Amniotic stem cell (primary cell): ENCODE results near the gene HSD3B2.

Source experiments
- DNase-seq: peaks from one replicate; lab custom pipeline; 2025; lab: John Stamatoyannopoulos, UW

Gene HSD3B2

GRCh38 chr1:119397986-119398385, 17.0 kb upstream of the HSD3B2 start:
- DNase-seq, result no peak

- no peak for DNase-seq
Measured at GRCh38 chr1:119404736-119405135, 10.2 kb upstream of the HSD3B2 start.

GRCh38 chr1:119409731-119410130, 5.2 kb upstream of the HSD3B2 start:
- no peak for DNase-seq

DNA sequence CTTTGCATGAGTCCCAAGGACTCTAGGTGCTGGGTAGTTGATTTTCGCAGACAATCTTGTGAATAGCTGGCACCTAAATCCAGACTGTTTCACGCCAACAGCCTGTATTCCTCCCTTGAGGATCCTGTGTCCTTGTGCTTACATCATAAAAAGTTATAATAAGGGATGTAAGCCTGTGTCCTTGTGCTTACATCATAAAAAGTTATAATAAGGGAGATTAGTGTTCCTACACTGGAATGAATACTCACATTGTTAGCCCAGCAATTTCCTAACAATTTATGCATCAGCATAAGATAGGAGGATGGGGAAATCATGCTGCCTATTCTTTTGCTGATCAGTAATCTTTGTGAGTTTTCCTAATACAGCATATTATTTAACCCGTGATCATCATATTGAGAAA, 4.0 kb upstream of the HSD3B2 start:
- DNase-seq, result no peak

DNA sequence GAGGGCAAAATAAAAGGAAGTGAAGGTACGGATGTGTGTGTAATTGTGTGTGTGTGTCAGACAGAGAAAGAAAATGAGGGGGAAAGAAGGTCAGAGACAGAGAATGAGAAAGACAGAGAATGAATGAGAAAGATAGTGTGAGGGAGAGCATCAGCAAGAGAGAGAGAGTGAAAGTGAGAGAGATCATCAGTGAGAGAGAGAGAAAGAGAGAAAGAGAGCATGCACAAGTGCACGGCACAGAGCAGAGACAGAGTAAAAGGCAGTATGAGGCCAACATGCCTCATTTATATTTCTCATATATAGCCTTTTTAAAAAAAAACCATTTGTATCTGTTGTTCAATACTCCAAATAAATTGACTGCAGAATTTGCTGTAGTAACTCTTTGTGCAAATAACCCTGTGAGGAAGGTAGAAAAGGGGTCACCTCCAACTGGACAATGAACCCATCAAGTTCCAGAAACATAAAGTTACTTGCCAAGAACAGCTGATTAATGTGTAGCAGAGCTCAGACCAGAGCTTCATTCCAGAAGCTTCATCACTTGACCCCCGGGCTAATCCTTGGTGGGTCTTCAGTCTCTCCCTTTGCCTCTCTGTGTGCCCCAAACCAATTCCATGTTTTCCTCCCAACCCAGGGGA, 1.2 kb downstream of the HSD3B2 start:
- DNase-seq, result no peak

- DNase-seq, result no peak
Measured at GRCh38 chr1:119419109-119419508, 4.2 kb downstream of the HSD3B2 start.

GRCh38 chr1:119420638-119421037, 5.7 kb downstream of the HSD3B2 start:
- no peak for DNase-seq

DNA sequence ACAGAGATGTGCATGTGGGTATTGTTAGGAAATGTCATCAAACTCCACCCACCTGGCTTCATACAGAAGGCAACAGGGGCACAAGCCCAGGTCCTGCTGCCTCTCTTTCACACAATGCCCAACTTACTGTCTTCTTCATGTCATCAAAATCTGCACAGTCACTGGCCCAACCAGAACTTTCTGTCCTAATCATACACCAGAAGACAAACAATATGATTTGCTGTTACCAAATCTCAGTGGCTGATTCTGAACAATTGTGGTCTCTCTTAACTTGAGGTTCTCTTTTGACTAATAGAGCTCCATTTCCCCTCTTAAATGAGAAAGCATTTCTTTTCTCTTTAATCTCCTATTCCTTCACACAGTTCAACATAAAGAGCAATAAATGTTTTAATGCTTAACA, 7.7 kb downstream of the HSD3B2 start:
- no peak for DNase-seq

- DNase-seq, result no peak
Measured at GRCh38 chr1:119428991-119429390, 14.0 kb downstream of the HSD3B2 start.

GRCh38 chr1:119429687-119430086, 14.7 kb downstream of the HSD3B2 start:
- DNase-seq, result no peak

GRCh38 chr1:119430486-119430885, 15.5 kb downstream of the HSD3B2 start:
- no peak for DNase-seq

GRCh38 chr1:119431836-119432235, 16.9 kb downstream of the HSD3B2 start:
- no peak for DNase-seq

- no peak for DNase-seq
Measured at GRCh38 chr1:119435052-119435451, 20.1 kb downstream of the HSD3B2 start.

DNA sequence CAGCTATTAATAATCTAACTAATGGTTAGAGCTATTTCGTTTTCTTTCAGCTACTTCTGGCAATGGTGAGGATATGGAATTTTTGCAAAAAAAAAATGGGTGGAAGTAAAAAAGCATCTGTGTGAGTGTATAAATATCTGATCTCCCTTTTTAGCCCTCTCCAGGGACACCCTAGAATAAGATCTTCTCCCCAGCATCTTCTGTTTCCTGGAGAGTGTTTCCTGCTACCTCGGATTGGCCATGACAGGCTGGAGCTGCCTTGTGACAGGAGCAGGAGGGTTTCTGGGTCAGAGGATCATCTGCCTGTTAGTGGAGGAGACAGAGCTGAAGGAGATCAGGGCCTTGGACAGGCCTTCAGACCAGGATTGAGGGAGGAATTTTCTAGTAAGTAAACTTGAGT, 23.8 kb downstream of the HSD3B2 start:
- no peak for DNase-seq

- DNase-seq, result no peak
Measured at GRCh38 chr1:119440721-119441307, 25.9 kb downstream of the HSD3B2 start.

DNA sequence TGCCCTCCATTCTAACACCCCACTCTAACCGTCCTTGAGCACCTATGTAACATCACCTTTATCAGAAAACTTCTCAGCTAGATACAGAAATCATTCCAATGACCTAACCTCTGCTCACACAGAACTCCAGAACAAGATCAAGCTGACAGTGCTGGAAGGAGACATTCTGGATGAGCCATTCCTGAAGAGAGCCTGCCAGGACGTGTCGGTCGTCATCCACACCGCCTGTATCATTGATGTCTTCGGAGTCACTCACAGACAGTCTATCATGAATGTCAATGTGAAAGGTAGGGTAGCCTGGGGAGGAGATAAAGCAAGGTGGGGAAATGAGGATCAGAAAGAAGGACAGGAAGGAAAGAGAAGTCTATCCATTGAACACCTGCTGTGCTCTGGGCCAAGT, 27.8 kb downstream of the HSD3B2 start:
- no peak for DNase-seq

- DNase-seq, result no peak
Measured at GRCh38 chr1:119446321-119446720, 31.4 kb downstream of the HSD3B2 start.

DNA sequence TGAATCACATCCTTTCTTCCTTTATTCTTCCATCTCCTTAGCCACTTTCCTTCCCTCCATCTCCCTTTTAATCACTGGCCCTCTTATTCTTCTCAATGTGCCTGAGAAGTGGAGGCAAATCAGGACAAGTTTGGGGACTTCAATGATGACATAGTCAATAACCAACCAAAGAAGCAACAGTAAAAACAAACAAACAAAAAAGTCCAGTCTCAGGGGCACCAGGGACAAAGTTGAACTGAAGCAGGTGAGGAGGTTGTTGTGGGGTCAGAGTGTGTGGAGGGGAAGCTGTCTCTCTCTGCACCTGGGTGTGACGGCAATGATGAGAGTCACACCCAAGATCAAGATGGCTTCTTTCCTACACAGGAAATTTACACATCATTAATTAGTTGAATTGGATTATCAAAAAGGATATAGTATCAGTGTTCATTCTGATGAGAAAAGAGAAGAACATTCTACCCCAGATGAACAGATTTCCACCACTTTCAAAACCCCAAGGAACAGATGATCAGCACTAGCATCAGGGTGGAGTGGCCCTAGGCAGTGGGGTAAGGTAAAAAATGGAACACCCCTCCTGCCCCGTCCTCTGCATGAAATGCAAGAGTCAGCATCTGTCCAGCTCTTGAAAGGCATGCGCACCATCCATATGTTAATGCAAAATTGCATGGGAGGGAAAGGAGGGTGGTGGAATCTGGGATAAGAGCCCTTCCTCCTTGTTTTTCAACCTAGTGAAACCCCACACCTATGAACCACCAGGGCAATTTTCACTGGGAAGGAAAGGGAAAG, 32.6 kb downstream of the HSD3B2 start:
- DNase-seq, result no peak

- DNase-seq, result no peak
Measured at GRCh38 chr1:119448127-119448511, 33.2 kb downstream of the HSD3B2 start.

DNA sequence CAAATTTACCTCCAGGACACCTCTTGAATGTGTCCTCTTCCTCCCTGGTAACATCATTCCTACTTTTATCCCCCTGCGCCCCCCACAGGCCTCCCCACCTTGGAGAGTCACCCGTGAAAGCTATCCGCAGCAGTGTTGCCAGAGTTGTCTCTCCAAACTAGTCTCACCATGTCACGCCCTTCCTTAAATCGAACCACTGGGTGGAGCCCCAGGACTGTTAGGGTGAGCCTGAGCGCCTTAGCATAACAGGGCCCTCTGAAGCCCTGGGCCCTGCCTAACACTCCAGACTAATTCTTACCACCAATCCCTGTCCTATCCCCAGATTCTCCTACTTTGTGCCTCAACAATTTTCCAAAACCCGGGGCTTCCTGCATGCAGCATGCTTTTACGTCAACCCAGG, 35.0 kb downstream of the HSD3B2 start:
- DNase-seq, result no peak

GRCh38 chr1:119451158-119451557, 36.2 kb downstream of the HSD3B2 start:
- DNase-seq, result no peak

- no peak for DNase-seq
Measured at GRCh38 chr1:119452091-119452490, 37.1 kb downstream of the HSD3B2 start.

GRCh38 chr1:119453021-119453420, 38.1 kb downstream of the HSD3B2 start:
- no peak for DNase-seq
